Keratinocyte (primary cell): ENCODE results near the gene MAP3K2.

ENCODE experiments used
- CTCF ChIP-seq, 3 experiments: IDR thresholded peaks in 1 of 3; conservative IDR thresholded peaks in 1 of 3; optimal IDR thresholded peaks in 1 of 3; 2 replicates in 2 of 3; 3 replicates in 1 of 3; pipeline versions ENCODE3 to v1.5.1; 2011; ENCODE audit warnings: low read length in 3 of 3, mild to moderate bottlenecking in 3 of 3, moderate library complexity in 2 of 3, control low read depth in 1 of 3, inconsistent platforms in 1 of 3; ENCODE audit not compliant: insufficient read depth in 2 of 3; ENCODE audit errors: extremely low read depth in 1 of 3
- EZH2 ChIP-seq: IDR thresholded peaks from one replicate; pipeline ENCODE4 v1.6.1; 2012; ENCODE audit warnings: inconsistent platforms, mild to moderate bottlenecking, low read length, moderate library complexity

GRCh38 chr2:127326289-127326945 lies 61.4 kb downstream of the MAP3K2 start:
- no peak for TF ChIP-seq EZH2
- TF ChIP-seq CTCF (optimal IDR thresholded peaks at IDR 0.05 in 1 of 3, IDR thresholded peaks at IDR 0.05 in 1 of 3, conservative IDR thresholded peaks at IDR 0.05 in 1 of 3; ENCODE audit: extremely low read depth in 1 of 3, insufficient read depth in 2 of 3, low read length in 3 of 3) = no peak
